Type B pancreatic cell (in vitro differentiated cells): ENCODE measurements around the gene RAB40C. TPM values are rescaled to one million over a fixed set of nuclear protein-coding genes. Genes with fewer than 3 reads are reported as not detected.

Experiments
- DNase-seq: peaks from one replicate; pipeline ENCODE4 v3.0.0; 2021; ENCODE audit warnings: mixed read lengths; ENCODE audit not compliant: unreplicated experiment; ENCODE audit errors: extremely low spot score
- H3K27ac Mint-ChIP-seq: 2 replicates; pipeline ENCODE4 v1.8.0; 2021; ENCODE audit warnings: mild to moderate bottlenecking, mixed read lengths
- H3K27me3 Mint-ChIP-seq: 2 replicates; pipeline ENCODE4 v1.8.0; 2021; ENCODE audit warnings: mixed read lengths
- H3K36me3 Mint-ChIP-seq: 2 replicates; pipeline ENCODE4 v1.8.0; 2021; ENCODE audit warnings: mixed read lengths
- H3K4me1 Mint-ChIP-seq: one replicate; pipeline ENCODE4 v1.8.0; 2021; ENCODE audit warnings: mixed read lengths; ENCODE audit not compliant: unreplicated experiment
- H3K4me3 Mint-ChIP-seq: 2 replicates; pipeline ENCODE4 v1.8.0; 2021; ENCODE audit warnings: mild to moderate bottlenecking, mixed read lengths
- H3K9me3 Mint-ChIP-seq: 2 replicates; pipeline ENCODE4 v1.8.0; 2021; ENCODE audit warnings: mixed read lengths
- total RNA-seq: library from RNA; stranded (reverse); gene quantifications from 2 replicates; pipeline ENCODE4 v1.2.1, GENCODE V29; 2021; ENCODE audit warnings: low replicate concordance
- TF ChIP-seq, protein P1 (sequence below): fragments of 200-600 bp; sonication (generic); conservative IDR thresholded peaks from 2 replicates; pipeline ENCODE4 v1.5.0; 2021; ENCODE audit warnings: antibody characterized with exemption, mild to moderate bottlenecking

RAB40C gene
- total RNA-seq, 1 donor from 2014 or later = 26.5 TPM

DNA sequence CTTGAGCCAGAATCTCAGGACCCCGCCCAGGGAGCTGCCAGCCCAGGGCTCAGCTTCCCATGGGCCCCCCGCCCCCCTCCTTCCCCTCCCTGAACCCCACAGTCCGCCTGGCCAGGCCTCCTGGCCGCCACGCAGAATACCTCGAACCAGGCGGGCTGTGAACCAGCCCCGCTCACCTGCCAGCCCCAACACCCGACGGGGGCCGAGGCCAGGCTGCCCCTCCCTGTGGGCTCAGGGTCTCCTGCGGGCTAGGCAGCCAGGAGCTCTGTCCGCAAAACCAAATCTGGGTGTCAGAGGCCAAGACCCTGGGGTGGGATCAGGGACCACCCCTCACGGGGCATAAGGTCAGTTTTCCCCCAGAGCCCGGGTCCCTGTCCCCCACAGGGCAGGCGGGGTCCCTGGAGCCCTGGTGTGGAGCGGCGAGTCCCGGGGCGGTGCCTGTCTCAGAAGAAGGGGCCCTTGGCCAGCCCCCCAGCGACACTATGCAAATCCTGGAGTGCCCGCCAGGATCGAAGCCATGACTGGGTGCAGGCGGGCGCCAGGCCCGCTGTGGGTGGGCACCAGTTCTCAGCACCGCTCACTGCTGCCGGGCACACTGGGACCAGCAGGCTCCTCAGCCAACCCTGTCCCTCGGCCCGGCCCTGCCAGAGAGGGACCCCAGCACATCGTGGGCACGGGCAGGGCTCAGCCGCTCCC is 36.1 kb upstream of the RAB40C start:
- H3K9me3 Mint-ChIP-seq = no peaks in the 10 kb centered on the region
- no peak overlapping the region for H3K27ac Mint-ChIP-seq
- peaks cover 5% of the 10 kb centered on the region for H3K27me3 Mint-ChIP-seq
- DNase-seq = no peak
- no peak overlapping the region for H3K4me3 Mint-ChIP-seq
- peaks cover 3% of the 10 kb centered on the region for H3K4me1 Mint-ChIP-seq
- no peaks in the 10 kb centered on the region for H3K36me3 Mint-ChIP-seq
- TF ChIP-seq, protein P1, sequence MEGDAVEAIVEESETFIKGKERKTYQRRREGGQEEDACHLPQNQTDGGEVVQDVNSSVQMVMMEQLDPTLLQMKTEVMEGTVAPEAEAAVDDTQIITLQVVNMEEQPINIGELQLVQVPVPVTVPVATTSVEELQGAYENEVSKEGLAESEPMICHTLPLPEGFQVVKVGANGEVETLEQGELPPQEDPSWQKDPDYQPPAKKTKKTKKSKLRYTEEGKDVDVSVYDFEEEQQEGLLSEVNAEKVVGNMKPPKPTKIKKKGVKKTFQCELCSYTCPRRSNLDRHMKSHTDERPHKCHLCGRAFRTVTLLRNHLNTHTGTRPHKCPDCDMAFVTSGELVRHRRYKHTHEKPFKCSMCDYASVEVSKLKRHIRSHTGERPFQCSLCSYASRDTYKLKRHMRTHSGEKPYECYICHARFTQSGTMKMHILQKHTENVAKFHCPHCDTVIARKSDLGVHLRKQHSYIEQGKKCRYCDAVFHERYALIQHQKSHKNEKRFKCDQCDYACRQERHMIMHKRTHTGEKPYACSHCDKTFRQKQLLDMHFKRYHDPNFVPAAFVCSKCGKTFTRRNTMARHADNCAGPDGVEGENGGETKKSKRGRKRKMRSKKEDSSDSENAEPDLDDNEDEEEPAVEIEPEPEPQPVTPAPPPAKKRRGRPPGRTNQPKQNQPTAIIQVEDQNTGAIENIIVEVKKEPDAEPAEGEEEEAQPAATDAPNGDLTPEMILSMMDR = no peak

- no peaks in the 10 kb centered on the region for H3K9me3 Mint-ChIP-seq
- H3K4me3 Mint-ChIP-seq = no peak overlapping the region
- peaks cover 3% of the 10 kb centered on the region for H3K4me1 Mint-ChIP-seq
- no peak overlapping the region for H3K27ac Mint-ChIP-seq
- TF ChIP-seq, protein P1 = no peak
- H3K36me3 Mint-ChIP-seq = no peaks in the 10 kb centered on the region
- H3K27me3 Mint-ChIP-seq = peaks cover 6% of the 10 kb centered on the region
- no peak for DNase-seq
Observed at GRCh38 chr16:554297-554621, 35.6 kb upstream of the RAB40C start.

DNA sequence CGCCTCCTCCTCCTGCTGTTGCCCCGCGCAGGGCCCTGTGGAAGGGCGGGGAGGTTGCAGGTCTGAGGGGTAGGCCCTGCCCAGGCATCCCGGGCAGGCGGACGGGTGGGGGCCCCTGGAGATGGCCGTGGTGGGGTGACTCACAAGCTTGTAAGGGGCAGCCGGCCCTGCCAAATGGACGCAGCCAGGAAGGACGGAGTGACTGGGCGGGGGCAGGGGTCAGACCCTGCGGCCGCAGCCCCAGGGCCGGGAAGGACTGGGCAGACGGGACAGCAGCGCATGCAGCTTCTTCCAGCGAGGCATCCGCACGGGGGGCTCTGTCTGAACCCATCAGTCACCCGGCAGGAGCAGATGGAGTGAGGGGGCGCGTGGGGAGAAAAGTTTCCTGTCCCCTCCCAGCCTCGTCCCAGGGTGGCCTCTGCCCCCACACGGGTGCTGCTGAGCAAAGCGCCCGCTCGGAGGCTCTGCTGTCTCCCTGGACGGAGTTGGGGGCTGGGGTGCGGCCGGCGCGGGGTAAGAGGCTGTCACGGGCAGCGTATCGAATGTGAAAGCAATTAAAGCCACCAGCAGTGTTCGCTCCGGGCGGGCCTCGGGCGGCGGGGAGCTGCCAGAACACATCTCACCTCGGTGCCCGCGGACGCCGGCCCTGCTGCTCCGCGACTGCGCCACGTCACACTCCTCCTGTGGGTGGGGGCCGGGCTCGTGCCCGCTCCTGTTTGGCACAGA is 35.1 kb upstream of the RAB40C start:
- Mint-ChIP-seq H3K9me3 (no peaks in the 10 kb centered on the region), H3K36me3 (no peaks in the 10 kb centered on the region), H3K4me3 (no peak overlapping the region), H3K4me1 (peaks cover 3% of the 10 kb centered on the region), H3K27me3 (peaks cover 9% of the 10 kb centered on the region), H3K27ac (no peak overlapping the region)
- DNase-seq = no peak
- TF ChIP-seq, protein P1 = no peak

GRCh38 chr16:555528-556473 is 34.1 kb upstream of the RAB40C start:
- Mint-ChIP-seq H3K4me1 (peaks cover 3% of the 10 kb centered on the region), H3K4me3 (no peak overlapping the region), H3K27me3 (peaks cover 9% of the 10 kb centered on the region), H3K27ac (no peak overlapping the region), H3K9me3 (no peaks in the 10 kb centered on the region), H3K36me3 (no peaks in the 10 kb centered on the region)
- no peak for DNase-seq
- TF ChIP-seq, protein P1 = no peak

GRCh38 chr16:556474-557173 is 33.2 kb upstream of the RAB40C start:
- Mint-ChIP-seq H3K4me3 (no peak overlapping the region), H3K27me3 (peaks cover 11% of the 10 kb centered on the region), H3K36me3 (no peaks in the 10 kb centered on the region), H3K27ac (no peak overlapping the region), H3K9me3 (no peaks in the 10 kb centered on the region), H3K4me1 (peaks cover 3% of the 10 kb centered on the region)
- TF ChIP-seq, protein P1 = no peak
- DNase-seq = no peak
